Stimulated activated CD8-positive, alpha-beta memory T cell treated with anti-CD3 and anti-CD28 coated beads, Interleukin-4, amount 100 ng/mL, for 1 hour (primary cell): ENCODE data around the gene UGT2B10.
"Not testable (repeated sequence)": the region's sequence is repeated elsewhere in the genome, so short reads cannot be mapped to it uniquely, and the experiment has no call there.

Experiments
- DNase-seq, 2 donors: peaks; one replicate each; pipeline ENCODE4 v3.0.0-alpha.2; 2020; ENCODE audit warnings: low read depth in 2 of 2, low spot score in 1 of 2

The UGT2B10 gene

DNA sequence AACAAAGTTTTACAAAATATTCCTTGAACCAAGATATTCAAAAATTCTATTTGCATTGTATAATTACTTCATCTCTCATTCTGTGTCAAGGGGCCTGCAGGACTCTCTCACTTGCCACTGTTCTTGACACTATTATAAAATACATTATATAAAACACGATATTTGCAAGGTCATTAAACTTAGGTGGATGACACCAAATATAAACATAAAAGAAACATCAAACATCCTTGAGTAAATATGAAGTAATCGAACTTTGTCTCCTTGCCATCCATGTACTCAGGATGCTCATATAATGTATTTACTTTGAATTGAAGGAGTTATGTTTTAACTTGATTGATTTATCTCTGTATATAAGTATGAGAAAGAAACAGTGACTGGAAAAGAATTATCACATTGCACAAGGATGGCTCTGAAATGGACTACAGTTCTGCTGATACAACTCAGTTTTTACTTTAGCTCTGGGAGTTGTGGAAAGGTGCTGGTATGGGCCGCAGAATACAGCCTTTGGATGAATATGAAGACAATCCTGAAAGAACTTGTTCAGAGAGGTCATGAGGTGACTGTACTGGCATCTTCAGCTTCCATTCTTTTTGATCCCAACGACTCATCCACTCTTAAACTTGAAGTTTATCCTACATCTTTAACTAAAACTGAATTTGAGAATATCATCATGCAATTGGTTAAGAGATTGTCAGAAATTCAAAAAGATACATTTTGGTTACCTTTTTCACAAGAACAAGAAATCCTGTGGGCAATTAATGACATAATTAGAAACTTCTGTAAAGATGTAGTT is at the start of gene UGT2B10:
Gene UGT2B10, plus strand, starts transcription at position 378 of the 793 bp plus-strand sequence. Its CDS starts 26 bp downstream, at position 404.
- DNase-seq: not testable (repeated sequence)

GRCh38 chr4:68771836-68772235 is 44.0 kb upstream of the UGT2B10 start:
- DNase-seq: not testable (repeated sequence)

GRCh38 chr4:68773699-68774098 is 42.1 kb upstream of the UGT2B10 start:
- no peak for DNase-seq

- no peak for DNase-seq
Observed at GRCh38 chr4:68780232-68780631, 35.6 kb upstream of the UGT2B10 start.

DNA sequence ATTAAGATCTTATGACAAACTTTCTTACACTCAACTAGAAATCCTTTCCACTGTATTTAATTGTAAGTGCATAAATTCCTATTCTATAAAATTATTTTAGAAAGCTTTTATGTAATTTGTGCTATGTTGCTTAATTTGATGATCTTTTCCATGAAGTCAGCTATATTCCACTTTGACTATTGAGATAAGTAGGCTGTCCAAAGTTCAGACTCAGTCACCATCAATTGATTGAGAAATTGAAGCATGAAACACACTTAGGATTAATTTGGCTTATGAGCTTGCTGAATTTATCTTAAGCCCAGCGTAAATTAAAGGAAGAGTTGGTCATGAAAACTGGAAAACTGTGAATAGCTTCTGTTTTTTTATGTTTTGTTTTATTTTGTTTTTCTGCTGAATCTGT is 18.7 kb upstream of the UGT2B10 start:
- no peak for DNase-seq

DNA sequence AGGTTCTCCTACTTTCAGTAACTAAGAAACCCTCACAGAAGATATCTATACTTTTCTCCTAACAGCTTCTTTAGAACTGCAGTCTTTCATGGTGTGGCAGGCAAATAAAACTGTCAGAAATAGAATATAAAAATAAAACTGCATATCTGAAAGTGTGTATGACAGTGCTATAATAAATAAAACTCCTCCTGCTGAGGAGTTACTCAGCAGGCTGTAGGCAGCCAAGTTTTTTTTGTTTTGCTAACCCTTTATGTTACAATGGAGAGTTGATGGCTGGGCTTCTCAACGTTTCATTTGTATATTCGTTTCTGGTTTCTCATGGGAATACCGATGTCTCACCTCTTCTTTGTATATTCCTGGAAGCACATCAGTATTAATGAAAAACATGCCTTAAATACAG is 18.2 kb upstream of the UGT2B10 start:
- DNase-seq: no peak

GRCh38 chr4:68803013-68803412 is 12.8 kb upstream of the UGT2B10 start:
- DNase-seq: no peak

DNA sequence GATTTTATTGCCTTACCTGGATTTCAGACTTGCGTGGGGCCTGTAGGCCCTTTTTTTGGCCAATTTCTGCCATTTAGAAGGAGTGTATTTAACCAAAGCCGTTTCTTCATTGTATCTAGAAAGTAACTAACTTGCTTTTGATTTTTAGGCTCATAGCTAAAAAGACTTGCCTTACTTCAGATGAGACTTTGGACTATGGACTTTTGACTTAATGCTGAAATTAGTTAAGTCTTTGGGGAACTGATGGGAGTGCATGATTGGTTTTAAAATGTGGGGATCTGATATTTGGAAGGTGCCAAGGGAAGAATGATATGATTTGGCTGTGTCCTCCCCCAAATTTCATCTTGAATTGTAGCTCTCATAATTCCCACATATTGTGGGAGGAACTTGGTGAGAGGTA is 7.7 kb upstream of the UGT2B10 start:
- DNase-seq: no peak

GRCh38 chr4:68810919-68811318 is 4.9 kb upstream of the UGT2B10 start:
- no peak for DNase-seq

DNA sequence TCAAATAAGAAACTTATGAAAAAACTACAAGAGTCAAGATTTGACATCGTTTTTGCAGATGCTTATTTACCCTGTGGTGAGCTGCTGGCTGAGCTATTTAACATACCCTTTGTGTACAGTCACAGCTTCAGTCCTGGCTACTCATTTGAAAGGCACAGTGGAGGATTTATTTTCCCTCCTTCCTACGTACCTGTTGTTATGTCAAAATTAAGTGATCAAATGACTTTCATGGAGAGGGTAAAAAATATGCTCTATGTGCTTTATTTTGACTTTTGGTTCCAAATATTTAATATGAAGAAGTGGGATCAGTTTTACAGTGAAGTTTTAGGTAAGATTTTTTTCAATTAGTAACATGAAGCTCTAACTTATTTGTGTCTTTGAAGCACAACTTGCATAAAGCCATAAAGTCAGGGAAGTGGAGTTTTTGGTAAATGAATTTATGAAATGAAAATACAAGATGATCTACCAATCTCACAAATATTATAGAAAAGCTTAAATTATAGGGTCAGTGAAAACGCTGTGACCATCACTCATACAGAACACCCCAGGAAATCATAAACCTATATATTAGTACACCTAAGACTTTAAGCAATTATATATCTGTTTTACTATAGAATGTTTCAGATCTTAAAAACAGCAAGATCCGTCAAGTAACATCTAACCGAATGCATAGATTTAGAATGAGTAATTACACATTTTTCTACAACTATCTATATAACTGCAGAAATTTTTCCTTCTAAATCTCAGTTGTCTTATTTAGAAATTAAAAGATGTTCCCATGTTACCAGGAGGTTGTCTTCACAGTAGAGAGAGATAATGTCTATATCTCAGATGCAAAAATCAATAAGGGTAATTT is 844 bp downstream of the UGT2B10 start:
- not testable (repeated sequence) for DNase-seq

- DNase-seq: no peak
Observed at GRCh38 chr4:68817386-68817785, 1.6 kb downstream of the UGT2B10 start.

- not testable (repeated sequence) for DNase-seq
Observed at GRCh38 chr4:68818030-68818462, 2.3 kb downstream of the UGT2B10 start.

DNA sequence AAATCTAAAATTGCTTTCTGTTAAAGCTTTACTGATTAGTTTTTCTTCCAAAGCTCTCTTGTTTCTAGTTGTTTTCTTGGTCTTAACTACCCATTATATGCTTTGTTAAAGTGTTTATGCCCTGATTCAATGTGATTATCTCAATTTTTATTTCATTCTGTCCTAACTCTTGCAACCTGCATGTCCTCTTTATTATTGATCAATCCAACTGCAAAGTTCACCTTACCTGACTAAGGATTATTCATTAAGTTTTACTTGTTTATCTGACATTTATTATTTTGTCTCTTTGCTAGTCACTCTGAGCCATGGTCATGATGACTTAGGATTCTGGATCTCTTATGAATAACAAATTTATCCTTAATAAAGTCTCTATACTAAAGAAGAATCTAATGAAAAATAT is 15.8 kb downstream of the UGT2B10 start:
- DNase-seq: no peak

- no peak for DNase-seq
Observed at GRCh38 chr4:68850293-68850692, 34.5 kb downstream of the UGT2B10 start.

GRCh38 chr4:68855771-68856170 is 40.0 kb downstream of the UGT2B10 start:
- DNase-seq: no peak

- DNase-seq: no peak
Observed at GRCh38 chr4:68858039-68858438, 42.2 kb downstream of the UGT2B10 start.

GRCh38 chr4:68859655-68860054 is 43.9 kb downstream of the UGT2B10 start:
- DNase-seq: no peak

DNA sequence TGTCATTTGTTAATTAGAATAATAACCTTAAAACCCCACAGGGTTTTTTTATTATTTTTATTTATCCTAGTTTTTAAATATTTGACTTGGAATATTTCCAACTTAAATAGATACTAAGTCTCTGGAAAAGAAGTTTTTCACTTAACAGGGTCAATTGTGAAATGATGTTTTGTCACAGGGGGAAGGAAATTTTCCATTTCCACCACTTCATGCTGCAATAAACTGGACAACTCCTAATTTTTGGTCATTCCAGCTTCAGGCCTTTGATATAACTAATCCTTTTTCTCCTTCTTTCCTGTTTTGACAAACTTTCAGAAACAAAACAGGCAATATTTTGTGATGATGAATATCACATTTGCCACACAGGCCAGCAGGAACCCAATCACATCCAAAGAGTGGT is 45.3 kb downstream of the UGT2B10 start:
- DNase-seq: no peak

DNA sequence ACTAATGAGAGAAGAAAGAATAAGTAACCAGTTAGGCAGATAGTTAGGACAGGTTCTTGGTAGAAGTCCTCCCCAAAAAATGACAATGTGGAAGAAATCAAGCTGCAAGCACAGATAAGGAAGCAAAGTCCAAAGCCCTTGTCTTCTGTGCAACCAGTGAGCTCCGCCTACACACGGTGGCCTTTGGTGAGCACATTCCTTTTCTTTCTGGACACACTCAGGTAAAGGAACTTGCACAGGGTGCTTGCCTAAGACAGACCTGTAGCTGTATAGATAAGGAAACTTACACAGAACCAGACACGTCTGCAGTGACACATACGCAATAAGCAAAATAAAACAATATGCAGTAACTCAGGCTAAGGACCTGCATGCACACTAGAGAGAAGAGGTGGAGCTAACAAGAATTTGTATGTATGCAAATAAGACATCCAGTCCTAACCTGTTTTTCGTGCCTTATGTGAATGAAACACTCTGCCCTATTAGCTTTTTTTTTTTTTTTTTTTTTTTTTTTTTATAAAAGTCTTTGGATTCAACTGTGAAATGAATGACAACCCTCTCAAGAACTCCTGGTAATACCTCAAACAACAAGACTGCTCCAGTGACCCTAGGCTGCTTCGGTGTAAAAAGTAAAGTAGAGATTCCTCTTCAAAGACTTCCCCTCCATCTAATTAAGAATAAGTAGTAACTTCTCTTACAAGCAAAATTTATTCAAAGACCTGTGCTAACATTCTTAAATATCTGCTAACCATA is 48.8 kb downstream of the UGT2B10 start:
- no peak for DNase-seq

GRCh38 chr4:68865188-68865638 is 49.4 kb downstream of the UGT2B10 start:
- DNase-seq: no peak

GRCh38 chr4:68865760-68866159 is 50.0 kb downstream of the UGT2B10 start:
- no peak for DNase-seq
